ENCODE measurements around the gene DYNLT2B.
"Not testable (repeated sequence)": the region's sequence is repeated elsewhere in the genome, so short reads cannot be mapped to it uniquely, and the experiment has no call there.

DYNLT2B gene

DNA sequence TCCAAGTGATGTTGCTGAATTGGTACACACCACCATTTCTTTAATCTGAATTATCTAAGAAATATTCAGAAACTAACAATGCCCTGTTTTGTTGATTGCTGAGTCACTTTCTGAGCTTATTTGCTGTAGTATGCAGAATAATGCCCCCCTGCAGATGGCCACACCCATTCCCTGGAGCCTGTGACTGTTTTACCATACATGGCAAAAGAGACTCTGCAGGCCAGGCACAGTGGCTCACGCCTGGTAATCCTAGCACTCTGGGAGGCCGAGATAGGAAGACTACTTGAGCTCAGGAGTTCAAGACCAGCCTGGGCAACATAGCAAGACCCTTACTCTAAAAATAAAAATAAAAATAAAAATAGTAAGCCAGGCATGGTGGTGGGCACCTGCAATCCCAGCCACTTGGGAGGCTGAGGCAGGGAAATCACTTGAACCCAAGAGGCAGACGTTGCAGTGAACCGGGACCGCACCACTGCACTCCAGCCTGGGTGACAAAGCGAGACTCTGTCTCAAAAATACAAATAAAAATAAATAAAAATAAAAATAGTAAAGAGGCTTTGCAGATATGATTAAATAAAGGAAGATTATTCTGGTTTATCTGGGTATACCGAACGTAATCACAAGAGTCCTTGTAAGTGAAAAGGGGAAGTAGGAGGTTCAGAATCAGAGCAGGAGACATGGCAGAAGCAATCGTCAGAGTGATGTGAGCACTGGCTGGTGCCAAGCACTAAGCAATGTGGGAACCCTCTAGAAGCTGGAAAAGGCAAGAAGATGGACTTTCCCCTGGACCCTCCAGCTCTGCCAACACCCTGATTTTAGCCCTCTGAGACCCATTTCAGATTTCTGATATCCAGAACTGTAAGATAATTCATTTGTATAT lies 49.5 kb downstream of the DYNLT2B start:
- DNase-seq: no peak

DNA sequence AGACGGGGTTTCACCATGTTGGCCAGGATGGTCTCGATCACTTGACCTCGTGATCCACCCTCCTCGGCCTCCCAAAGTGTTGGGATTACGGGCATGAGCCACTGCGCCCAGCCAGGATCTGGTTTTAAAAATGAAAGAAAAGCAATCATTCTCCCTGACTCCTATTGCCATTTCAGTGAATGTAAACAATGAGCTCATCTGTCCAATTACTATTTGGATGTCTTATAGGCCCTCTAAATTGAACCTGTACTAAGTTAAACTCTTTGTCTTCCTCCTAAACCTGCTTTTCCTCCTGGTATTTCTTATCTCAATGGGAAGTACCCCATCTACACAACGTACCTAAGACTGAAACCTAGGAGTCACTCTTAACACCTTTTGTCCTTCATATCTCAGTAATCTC lies 54.2 kb downstream of the DYNLT2B start:
- no peak for DNase-seq

DNA sequence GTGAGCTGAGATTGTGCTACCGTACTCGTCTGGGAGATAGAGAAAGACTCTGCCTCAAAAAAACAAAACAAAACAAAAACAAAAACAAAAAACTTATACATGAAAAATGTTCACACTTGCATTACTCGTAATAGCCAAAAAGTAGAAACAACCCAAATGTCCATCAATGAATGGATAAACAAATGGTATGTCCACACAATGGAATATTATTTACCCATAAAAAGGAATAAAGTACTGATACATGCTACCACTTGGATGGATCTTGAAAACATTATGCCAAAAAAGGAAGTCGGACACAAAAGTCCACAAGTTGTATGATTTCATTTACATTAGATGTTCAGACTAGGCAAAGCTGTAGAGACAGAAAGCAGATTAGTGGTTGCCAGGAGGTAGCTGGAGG lies 57.3 kb downstream of the DYNLT2B start:
- no peak for DNase-seq

DNA sequence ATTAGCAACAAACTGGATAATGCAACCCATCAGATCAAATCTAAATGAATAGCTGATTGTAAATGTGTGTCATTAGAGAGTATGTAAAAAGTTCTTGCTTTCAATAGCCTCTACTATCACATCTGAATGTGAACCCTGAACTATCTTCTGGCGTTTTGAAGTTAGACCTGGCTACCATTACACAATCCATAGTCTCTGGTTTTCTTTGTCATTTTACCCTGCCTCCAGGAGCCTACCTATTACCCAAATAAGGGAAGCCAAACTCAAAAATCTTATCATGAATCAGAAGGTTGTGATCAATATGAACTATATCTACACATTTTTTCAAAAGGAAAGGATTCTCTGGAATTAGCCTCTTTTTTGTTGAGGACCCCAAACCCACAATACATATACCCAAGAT lies 62.3 kb downstream of the DYNLT2B start:
- no peak for DNase-seq

DNA sequence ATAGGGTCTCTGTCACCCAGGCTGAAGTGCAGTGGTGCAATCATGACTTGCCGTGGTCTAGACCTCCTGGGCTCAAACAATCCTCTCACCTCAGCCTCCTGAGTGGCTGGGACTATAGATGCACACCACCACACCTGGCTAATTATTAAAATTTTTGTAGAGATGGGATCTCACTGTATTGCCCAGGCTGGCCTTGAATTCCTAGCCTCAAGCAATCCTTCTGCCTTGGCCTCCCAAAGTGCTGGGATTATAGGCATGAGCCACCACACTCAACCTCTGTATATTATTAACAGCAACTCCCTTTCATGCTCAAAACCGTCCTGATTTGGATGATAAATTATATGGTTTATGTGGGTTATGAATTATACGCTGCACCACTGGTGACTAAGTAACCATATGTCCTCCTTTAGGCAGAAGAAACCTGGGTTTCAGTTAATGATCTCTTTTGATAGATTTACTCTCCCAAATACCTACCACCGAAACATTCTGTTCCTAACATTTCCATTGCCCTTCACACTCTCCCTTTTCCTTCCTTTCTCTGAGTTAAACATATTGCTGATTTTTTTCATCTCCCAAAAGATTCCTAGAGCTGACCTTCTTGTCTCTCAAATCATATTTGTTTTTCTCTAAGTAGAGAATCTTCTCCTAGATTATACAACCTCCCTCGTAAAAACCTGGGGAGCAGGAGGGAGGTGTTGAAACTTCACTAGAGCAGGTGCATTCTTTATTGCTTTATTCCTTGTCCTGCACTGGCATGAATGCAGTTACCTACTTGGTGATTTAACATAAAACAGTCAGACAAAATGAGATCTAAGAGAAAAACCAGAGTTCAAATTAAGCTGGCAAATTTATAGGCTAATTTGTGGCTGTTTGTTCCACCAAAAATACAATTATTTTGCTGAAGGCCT lies 63.4 kb downstream of the DYNLT2B start:
- DNase-seq: no peak

DNA sequence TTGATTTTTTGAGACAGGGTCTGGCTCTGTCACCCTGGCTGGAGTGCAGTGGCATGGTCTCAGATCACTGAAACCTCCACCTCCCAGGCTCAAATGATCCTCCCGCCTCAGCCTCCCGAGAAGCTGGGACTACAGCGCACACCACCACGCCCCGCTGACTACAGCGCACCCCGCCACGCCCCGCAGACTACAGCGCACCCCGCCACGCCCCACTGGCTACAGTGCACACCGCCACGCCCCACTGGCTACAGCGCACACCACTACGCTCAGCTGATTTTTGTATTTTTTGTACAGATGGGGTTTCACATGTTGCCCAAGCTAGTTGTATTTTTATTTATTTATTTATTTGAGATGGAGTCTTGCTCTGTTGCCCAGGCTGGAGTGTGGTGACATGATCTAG lies 66.1 kb downstream of the DYNLT2B start:
- DNase-seq: no peak

DNA sequence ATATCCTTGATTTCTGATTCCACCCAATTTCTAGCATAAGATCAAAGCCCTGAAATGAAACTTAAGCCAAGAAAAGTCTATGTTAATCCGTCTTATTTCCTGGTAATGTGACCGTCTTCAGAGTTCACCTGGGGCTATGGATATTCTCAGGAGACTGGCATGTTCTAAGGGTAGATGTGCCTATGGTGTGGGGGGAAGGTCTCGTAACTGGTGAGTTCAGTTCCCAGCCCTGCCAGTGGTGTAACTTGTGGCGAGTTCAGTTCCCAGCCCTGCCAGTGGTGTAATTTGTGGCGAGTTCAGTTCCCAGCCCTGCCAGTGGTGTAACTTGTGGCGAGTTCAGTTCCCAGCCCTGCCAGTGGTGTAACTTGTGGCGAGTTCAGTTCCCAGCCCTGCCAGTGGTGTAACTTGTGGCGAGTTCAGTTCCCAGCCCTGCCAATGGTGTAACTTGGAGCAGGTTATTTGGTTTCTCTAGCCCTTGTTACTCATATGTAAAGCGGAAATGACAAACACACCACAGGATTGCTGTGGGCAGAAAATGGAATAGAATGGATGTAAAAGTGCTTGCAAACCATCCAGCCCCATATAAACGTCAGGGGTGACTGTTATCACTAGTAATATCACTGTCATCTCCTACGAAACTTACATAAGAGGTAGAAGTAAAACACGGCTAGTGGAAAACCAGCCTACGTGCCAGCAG lies 71.3 kb downstream of the DYNLT2B start:
- no peak for DNase-seq

DNA sequence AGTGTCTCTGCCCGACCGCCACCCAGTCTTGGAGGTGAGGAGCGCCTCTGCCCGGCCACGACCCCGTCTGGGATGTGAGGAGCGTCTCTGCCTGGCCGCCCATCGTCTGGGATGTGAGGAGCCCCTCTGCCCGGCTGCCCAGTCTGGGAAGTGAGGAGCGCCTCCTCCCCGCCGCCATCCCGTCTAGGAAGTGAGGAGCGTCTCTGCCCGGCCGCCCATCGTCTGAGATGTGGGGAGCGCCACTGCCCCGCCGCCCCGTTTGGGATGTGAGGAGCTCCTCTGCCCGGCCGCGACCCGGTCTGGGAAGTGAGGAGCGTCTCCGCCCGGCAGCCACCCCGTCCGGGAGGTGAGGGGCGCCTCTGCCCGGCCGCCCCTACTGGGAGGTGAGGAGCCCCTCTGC lies 73.9 kb downstream of the DYNLT2B start:
- DNase-seq: not testable (repeated sequence)

DNA sequence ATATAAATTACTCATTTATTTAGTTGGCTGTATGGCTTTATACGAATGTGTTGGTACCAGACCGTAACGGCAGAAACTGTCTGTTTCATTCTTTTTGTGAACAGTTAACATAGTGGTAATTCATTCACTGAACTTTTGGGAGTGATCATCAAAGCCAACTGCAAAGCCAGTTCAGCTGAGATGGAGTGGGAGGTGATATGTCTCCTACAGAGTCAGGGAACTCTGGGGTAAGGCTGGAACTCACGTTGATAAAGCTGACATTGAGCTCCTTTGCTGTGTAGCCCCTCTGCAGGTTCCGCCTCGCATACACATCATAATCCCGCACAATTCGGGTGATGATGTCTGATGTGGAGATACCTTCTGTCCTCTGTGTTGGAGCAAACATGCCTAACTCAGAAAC lies 76.3 kb downstream of the DYNLT2B start:
- no peak for DNase-seq

All from DMS153 (cell line).